Left ventricle myocardium inferior (tissue), 1 donor: ENCODE data around the gene USP7. TPM values are rescaled to one million over a fixed set of nuclear protein-coding genes. Genes with fewer than 3 reads are reported as not detected.
A peak's percentile ranks its signal among the peaks of the same experiment; 100 is the strongest.

Experiments used
- DNase-seq: peaks from one replicate; pipeline ENCODE4 v3.0.0-alpha.2; 2020
- H3K27ac ChIP-seq: fragments of 200-600 bp; replicated peaks from 2 replicates; pipeline ENCODE4 v1.8.0; 2021
- H3K27me3 ChIP-seq: fragments of 200-600 bp; 2 replicates; pipeline ENCODE4 v1.8.0; 2021; ENCODE audit warnings: low read depth
- H3K36me3 ChIP-seq: fragments of 200-600 bp; 2 replicates; pipeline ENCODE4 v1.8.0; 2021
- H3K4me1 ChIP-seq: fragments of 200-600 bp; 2 replicates; pipeline ENCODE4 v1.8.0; 2021
- H3K4me3 ChIP-seq: fragments of 200-600 bp; 2 replicates; pipeline ENCODE4 v1.8.0; 2021; ENCODE audit warnings: mild to moderate bottlenecking, moderate library complexity
- H3K9me3 ChIP-seq: fragments of 200-600 bp; replicated peaks from 2 replicates; pipeline ENCODE4 v1.8.0; 2021
- CTCF ChIP-seq: fragments of 200-600 bp; IDR thresholded peaks from 2 replicates; pipeline ENCODE4 v1.8.0; 2021; ENCODE audit warnings: antibody characterized with exemption, mild to moderate bottlenecking, borderline replicate concordance
- intact Hi-C: fragments of 100-400 bp; cut with micrococcal nuclease; formaldehyde crosslinking; loops from one replicate; pipeline ENCODE4 v1.11.0; 2022
- total RNA-seq: library from RNA; stranded (reverse); fragmentation: NEBNext Ultra II Directional; extraction: Animal tissue kit (Norgen Biotek cat#: 25700); gene quantifications from one replicate; pipeline ENCODE4 v1.2.1, GENCODE V29; 2021
- donor health status: DM: no; HTN: yes; CAD: no; lungs with severe emphysema.

The USP7 gene
- total RNA-seq, 1 donor from 2014 or later: 54.7 TPM

GRCh38 chr16:8853611-8854010 is 110.1 kb downstream of the USP7 start:
- intact Hi-C loops: no loop called here
- Histone ChIP-seq H3K4me1 (peaks cover 73% of the 10 kb centered on the region), H3K9me3 (no peaks in the 10 kb centered on the region), H3K27ac (peak overlapping the region; percentile 77), H3K36me3 (peaks cover 71% of the 10 kb centered on the region), H3K4me3 (no peak overlapping the region), H3K27me3 (no peaks in the 10 kb centered on the region)
- DNase-seq: no peak
- no peak for TF ChIP-seq CTCF

GRCh38 chr16:8853150-8853549 is 110.6 kb downstream of the USP7 start:
- Histone ChIP-seq H3K27me3 (no peaks in the 10 kb centered on the region), H3K36me3 (peaks cover 71% of the 10 kb centered on the region), H3K4me1 (peaks cover 73% of the 10 kb centered on the region), H3K4me3 (no peak overlapping the region), H3K27ac (peak overlapping the region; percentile 77), H3K9me3 (no peaks in the 10 kb centered on the region)
- no peak for TF ChIP-seq CTCF
- no peak for DNase-seq
- intact Hi-C loops: no loop called here

DNA sequence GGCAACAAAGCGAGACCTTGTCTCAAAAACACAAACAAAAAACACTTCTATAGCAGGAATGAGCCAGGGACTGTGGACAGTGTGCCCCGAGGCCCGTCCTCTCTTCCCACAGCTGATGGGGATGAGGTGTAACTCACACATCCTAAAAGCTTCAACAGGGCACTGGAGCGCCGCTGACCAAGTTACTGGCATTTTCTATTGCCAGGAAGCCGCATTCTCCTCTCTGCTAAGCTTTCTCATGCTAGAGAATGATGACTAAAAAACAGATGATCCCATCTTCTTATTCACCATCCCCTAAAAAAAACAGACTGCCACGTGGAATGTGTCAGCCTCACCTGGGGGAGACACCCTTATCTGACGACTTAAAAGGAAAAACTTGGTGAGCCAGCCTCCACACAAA is 111.2 kb downstream of the USP7 start:
- no peaks in the 10 kb centered on the region for H3K27me3 ChIP-seq
- no peak for TF ChIP-seq CTCF
- intact Hi-C loops: no loop called here
- H3K27ac ChIP-seq: peak overlapping the region; percentile 77
- peaks cover 74% of the 10 kb centered on the region for H3K36me3 ChIP-seq
- no peak overlapping the region for H3K4me3 ChIP-seq
- no peaks in the 10 kb centered on the region for H3K9me3 ChIP-seq
- no peak for DNase-seq
- H3K4me1 ChIP-seq: peaks cover 77% of the 10 kb centered on the region

- Histone ChIP-seq H3K4me1 (peaks cover 79% of the 10 kb centered on the region), H3K4me3 (no peak overlapping the region), H3K9me3 (no peaks in the 10 kb centered on the region), H3K27ac (peak overlapping the region; percentile 77), H3K36me3 (peaks cover 79% of the 10 kb centered on the region), H3K27me3 (no peaks in the 10 kb centered on the region)
- TF ChIP-seq CTCF: no peak
- intact Hi-C loops: no loop called here
- no peak for DNase-seq
Observed at GRCh38 chr16:8851761-8852403, 111.8 kb downstream of the USP7 start.

- no peaks in the 10 kb centered on the region for H3K27me3 ChIP-seq
- intact Hi-C loops: no loop called here
- peak overlapping the region; percentile 77 for H3K27ac ChIP-seq
- H3K9me3 ChIP-seq: no peaks in the 10 kb centered on the region
- H3K4me1 ChIP-seq: peaks cover 84% of the 10 kb centered on the region
- peak; percentile 60 for DNase-seq
- H3K4me3 ChIP-seq: peak overlapping the region; percentile 4
- H3K36me3 ChIP-seq: peaks cover 70% of the 10 kb centered on the region
- TF ChIP-seq CTCF: no peak
Observed at GRCh38 chr16:8850279-8850885, 113.3 kb downstream of the USP7 start.
